Hippocampal formation (tissue), 2 donors: ENCODE results near the gene POU2AF2.
A peak's percentile ranks its signal among the peaks of the same experiment; 100 is the strongest.
"Not testable (repeated sequence)": the region's sequence is repeated elsewhere in the genome, so short reads cannot be mapped to it uniquely, and the experiment has no call there.

Source experiments
- DNase-seq, 2 donors: peaks; one replicate each; lab custom pipeline; 2025; lab: John Stamatoyannopoulos, UW

Gene POU2AF2

DNA sequence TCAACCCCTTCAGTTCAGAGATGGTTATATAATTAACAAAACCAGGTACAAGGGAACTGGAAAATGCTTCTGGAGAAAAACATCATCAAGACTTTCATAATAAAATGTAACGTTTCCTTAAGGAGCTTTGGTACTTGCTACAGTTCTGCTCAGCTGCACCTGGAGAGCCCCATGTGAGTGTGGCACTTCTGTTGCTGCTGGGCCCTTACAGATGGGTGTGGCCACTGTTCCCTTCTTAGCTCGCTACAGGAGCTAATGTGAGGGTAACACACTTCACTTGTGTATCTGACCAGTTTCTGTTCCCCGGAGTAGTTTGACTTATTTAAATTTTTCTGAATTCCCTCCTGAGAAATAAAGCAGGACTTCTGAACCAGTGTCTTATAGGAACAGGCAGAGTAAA, 56.8 kb downstream of the POU2AF2 start:
- no peak for DNase-seq

GRCh38 chr11:111303461-111303860, 57.9 kb downstream of the POU2AF2 start:
- DNase-seq = no peak

DNA sequence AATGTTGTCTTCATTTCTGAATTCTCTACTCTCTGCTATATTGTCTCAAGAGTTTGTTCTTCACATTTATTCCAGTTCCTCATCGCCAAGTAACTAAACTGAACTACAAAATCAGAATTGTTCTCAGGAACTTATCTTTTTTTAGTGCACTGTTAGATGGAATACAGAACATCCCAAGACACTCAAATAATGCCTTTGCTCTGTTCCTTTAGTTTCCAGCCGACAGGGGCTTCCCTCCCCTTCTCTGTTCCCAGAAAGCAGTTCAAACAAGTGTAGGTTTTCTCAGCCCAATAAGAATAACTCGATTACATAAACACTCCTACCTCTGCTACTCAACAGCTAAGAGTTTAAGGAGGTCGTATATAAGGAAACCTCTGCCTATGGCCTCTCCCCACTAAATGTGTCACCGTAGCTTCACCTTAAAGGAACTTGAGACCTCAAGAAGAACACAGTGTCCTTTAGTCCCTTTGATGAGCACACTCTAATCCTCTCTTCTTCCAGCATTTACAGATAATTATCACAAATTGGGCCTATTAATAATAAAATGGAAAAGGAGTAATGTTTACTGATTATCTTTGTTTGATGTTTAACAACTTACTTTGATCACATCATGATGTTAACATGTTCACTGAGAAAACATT, 59.8 kb downstream of the POU2AF2 start:
- no peak for DNase-seq

- DNase-seq = no peak
These were observed 60.4 kb downstream of the POU2AF2 start for GRCh38 chr11:111305876-111306275.

GRCh38 chr11:111306321-111306720, 60.8 kb downstream of the POU2AF2 start:
- no peak for DNase-seq

- DNase-seq = no peak
These were observed 62.1 kb downstream of the POU2AF2 start for GRCh38 chr11:111307472-111308108.

DNA sequence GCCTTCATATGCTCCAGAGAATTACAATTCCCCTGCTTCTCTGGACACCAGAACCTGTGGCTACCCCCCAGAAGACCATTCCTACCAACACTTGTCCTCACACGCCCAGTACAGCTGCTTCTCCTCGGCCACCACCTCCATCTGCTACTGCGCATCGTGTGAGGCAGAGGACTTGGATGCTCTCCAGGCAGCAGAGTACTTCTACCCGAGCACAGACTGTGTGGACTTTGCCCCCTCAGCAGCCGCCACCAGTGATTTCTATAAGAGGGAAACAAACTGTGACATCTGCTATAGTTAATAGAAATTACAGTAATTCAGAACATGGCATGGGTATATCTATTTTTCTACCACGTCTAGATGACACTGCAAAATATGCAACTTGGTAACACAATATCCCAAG, 62.6 kb downstream of the POU2AF2 start:
- DNase-seq = no peak

DNA sequence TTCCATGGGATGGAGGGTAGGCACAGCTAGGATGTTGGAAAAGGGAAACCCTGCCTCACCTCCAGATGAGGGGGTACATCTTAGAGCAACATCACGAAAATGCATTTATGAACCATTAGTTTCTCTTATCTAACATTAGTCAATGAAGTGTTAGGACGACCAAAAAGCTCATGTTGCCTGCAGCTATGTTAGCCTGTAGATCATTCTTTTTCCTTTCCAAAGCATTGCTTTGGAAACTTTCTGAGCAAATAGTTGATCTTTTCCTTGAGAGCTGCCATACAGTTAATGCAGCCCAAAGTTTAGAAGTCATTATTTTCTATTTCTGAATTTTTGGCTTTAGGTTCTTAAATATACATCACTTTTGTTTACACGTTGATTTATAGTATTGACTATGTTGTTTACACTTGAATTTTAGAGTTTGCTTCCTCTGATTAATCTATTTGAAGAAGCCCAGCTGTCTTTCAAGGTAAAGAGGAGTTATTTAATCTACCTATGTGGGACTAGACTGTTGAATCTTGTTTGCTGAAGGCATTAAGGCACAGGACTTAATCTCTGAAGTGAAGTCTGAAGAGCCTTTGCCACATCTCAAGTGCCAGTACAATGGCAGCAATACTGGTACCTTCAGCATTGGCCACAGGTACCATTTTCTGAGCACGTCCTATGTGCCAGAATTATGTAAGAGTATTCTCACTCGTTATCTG, 63.8 kb downstream of the POU2AF2 start:
- no peak for DNase-seq

- DNase-seq = no peak
These were observed 64.6 kb downstream of the POU2AF2 start for GRCh38 chr11:111310088-111310487.

GRCh38 chr11:111310723-111311122, 65.2 kb downstream of the POU2AF2 start:
- DNase-seq = no peak

GRCh38 chr11:111312076-111312475, 66.6 kb downstream of the POU2AF2 start:
- no peak for DNase-seq

- DNase-seq = no peak
These were observed 73.8 kb downstream of the POU2AF2 start for GRCh38 chr11:111319296-111319695.

- DNase-seq = not testable (repeated sequence)
These were observed 74.7 kb downstream of the POU2AF2 start for GRCh38 chr11:111320199-111320598.

GRCh38 chr11:111320728-111321568, 75.4 kb downstream of the POU2AF2 start:
- DNase-seq = peak in 1 of 2 donors; percentile 22

- no peak for DNase-seq
These were observed 77.0 kb downstream of the POU2AF2 start for GRCh38 chr11:111322534-111322933.

DNA sequence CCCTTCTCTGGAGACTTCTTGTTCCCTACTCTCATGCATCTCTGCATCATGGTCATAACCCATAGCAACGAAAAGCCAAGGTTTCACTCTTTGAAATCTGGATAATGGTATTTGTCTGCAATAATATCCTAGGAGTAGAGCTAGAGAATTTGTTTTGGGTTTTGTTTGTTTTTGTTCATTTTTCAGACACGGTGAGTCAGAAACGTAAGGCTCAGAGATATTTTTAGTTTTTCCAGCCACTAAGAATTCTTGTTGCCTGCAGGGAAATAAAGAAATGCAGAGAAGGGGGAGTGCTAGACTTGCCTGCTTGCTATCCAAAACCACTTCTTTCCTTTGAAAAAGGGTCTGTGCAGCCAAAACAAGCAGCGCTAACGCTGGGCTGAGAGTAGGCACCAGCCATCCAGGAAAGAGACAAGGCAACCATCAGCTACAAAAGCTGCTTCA, 78.8 kb downstream of the POU2AF2 start:
- DNase-seq = peak in 1 of 2 donors; percentile 17

GRCh38 chr11:111325259-111325658, 79.7 kb downstream of the POU2AF2 start:
- no peak for DNase-seq

- no peak for DNase-seq
These were observed 81.3 kb downstream of the POU2AF2 start for GRCh38 chr11:111326824-111327223.

DNA sequence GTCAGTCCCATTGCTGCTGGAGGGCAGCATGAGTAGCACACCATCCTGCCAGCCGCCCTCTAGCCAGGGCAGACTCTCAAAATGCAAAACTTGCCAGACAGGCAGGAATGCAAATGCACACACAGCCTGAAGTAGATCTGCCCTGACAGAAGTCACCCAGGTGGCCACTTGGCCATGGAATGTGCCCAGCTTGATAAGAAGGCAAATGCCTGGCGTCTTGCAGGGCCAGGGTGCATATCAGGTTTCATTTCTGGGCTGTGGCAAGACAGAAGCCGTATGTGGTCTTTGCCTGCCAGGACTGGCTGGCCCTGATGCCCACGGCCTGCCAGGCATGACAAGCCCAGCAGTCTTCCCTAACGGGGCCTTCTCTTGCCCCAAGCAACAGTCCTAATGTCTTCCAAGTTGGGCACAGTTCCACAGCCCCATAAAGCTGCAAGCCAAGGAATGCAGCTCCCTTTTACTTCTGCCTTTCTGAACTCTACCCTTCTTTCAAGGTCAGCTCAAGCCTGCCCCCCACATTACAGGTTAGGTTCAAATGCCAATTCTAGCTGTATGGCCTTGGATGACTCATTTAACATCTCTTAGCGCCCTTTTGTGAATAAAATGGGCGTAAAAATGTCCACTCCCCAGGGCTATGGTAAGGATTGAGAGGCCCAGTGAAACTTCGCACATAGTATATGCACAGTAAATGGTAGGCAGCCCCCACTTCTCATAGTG, 82.5 kb downstream of the POU2AF2 start:
- DNase-seq = peak in 1 of 2 donors; percentile 21

DNA sequence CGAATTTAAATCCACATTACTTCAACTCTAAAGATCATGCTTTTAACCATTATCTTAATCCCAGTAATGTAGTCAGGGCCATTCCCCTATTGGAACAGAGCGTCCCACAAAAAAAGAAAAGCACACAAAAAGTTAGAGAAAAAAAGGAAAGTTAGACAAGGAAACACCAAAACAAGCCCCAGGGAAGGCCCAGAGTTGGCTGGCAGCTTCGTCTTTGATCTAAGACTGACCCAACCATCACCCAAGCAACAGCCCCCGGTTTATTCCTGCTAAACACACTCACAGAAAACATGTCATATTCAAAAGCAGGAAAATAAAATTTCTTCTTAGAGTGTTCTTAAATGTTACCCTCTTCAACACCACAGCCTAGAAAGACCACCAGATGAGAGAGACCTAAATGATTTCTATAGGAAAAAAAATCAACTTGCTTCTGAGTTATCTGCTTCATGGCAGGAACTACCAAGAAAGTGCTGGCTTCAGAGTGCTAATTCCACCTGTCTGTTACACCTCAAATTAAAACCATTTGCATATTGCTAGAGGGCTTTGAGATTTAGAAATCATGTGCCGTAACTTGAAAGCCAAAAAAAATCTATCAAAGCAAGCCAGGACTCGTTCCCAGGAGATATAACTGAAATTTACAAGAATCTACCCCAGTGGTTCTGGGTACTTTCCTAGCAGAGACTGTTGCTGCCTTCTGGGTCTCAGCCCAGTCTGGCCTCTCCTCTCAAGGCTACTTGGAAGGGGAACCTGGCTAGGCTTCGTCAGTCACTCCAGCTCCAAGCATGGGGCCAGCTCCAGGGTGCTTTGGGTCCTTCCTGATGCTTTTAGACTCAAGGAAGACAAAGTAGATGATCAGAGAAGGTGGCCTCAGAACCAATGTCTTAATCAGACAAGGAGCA, 84.0 kb downstream of the POU2AF2 start:
- peak in 1 of 2 donors; percentile 62 for DNase-seq
